OCI-LY3 (cell line): ENCODE results near the gene TMEM250.

Experiments
- H2AFZ ChIP-seq: fragments of 200-600, 300-600 bp; shearing (Covaris generic); 2 replicates; pipeline ENCODE4 v1.6.0; 2014; ENCODE audit warnings: antibody characterized with exemption, low read depth, low read length
- H3K27ac ChIP-seq: fragments of 200-600, 300-600 bp; sonication (generic); 2 replicates; pipeline ENCODE4 v1.5.1; 2014; ENCODE audit warnings: mild to moderate bottlenecking, low read length, moderate library complexity, mixed read lengths
- H3K27me3 ChIP-seq: fragments of 200-600, 300-600 bp; sonication (generic); 2 replicates; pipeline ENCODE4 v1.6.1; 2014; ENCODE audit warnings: low read depth, low read length, mixed read lengths
- H3K36me3 ChIP-seq: fragments of 200-600, 300-600 bp; sonication (generic); replicated peaks from 2 replicates; pipeline ENCODE3; 2014; ENCODE audit warnings: low read depth, low read length, mixed read lengths
- H3K4me1 ChIP-seq: fragments of 300-600, 200-600 bp; sonication (generic); 2 replicates; pipeline ENCODE4 v1.6.1; 2014; ENCODE audit warnings: low read length, mixed read lengths
- H3K4me2 ChIP-seq: fragments of 200-600, 300-600 bp; sonication (generic); 2 replicates; pipeline ENCODE4 v1.6.1; 2014; ENCODE audit warnings: low read length, mixed read lengths
- H3K4me3 ChIP-seq: fragments of 300-600, 200-600 bp; sonication (generic); 2 replicates; pipeline ENCODE4 v1.5.1; 2014; ENCODE audit warnings: antibody characterized with exemption, mild to moderate bottlenecking, low read length, moderate library complexity
- H3K79me2 ChIP-seq: fragments of 300-600, 200-600 bp; shearing (Covaris generic); 2 replicates; pipeline ENCODE4 v1.6.1; 2014; ENCODE audit warnings: mild to moderate bottlenecking, low read length, mixed read lengths
- H3K9ac ChIP-seq: fragments of 300-600, 200-600 bp; shearing (Covaris generic); 2 replicates; pipeline ENCODE4 v1.6.0; 2014; ENCODE audit warnings: mild to moderate bottlenecking, low read length, moderate library complexity
- H3K9me3 ChIP-seq: fragments of 200-600, 300-600 bp; shearing (Covaris generic); 2 replicates; pipeline ENCODE4 v1.6.1; 2014; ENCODE audit warnings: low read length, mixed read lengths; ENCODE audit not compliant: insufficient read depth
- H4K20me1 ChIP-seq: fragments of 200-600, 300-600 bp; sonication (generic); 2 replicates; pipeline ENCODE4 v1.6.1; 2016; ENCODE audit warnings: low read length, mixed read lengths; ENCODE audit not compliant: insufficient read depth
- CTCF ChIP-seq: fragments of 200-600, 300-600 bp; sonication (generic); IDR thresholded peaks from 2 replicates; pipeline ENCODE4 v1.5.1; 2014; ENCODE audit warnings: antibody characterized with exemption, low read length, low read depth
- EZH2phosphoT487 ChIP-seq: fragments of 200-600 bp; shearing (Covaris generic); IDR thresholded peaks from 2 replicates; pipeline ENCODE4 v1.6.1; 2018; ENCODE audit warnings: antibody characterized with exemption, mixed run types, low read depth

The TMEM250 gene

GRCh38 chr9:136131629-136132511, 13.2 kb upstream of the TMEM250 start:
- Histone ChIP-seq H3K9ac (no peak overlapping the region), H3K27me3 (peaks cover 11% of the 10 kb centered on the region; the same call in 1 of the 2 replicates), H3K4me3 (no peak overlapping the region), H3K79me2 (no peaks in the 10 kb centered on the region), H2AFZ (no peak overlapping the region), H3K27ac (no peak overlapping the region), H3K4me2 (no peak overlapping the region), H3K4me1 (no peaks in the 10 kb centered on the region), H4K20me1 (no peaks in the 10 kb centered on the region), H3K36me3 (no peaks in the 10 kb centered on the region), H3K9me3 (no peaks in the 10 kb centered on the region)
- TF ChIP-seq EZH2phosphoT487 (no peak), CTCF (no peak)

- TF ChIP-seq EZH2phosphoT487 (no peak), CTCF (no peak)
- H3K9ac ChIP-seq = no peak overlapping the region
- peaks cover 11% of the 10 kb centered on the region; the same call in 1 of the 2 replicates for H3K27me3 ChIP-seq
- H2AFZ ChIP-seq = no peak overlapping the region
- H3K4me3 ChIP-seq = no peak overlapping the region
- no peaks in the 10 kb centered on the region for H3K4me1 ChIP-seq
- no peak overlapping the region for H3K4me2 ChIP-seq
- H3K36me3 ChIP-seq = no peaks in the 10 kb centered on the region
- no peaks in the 10 kb centered on the region for H3K79me2 ChIP-seq
- H3K27ac ChIP-seq = no peak overlapping the region
- no peaks in the 10 kb centered on the region for H3K9me3 ChIP-seq
- no peaks in the 10 kb centered on the region for H4K20me1 ChIP-seq
Observed at GRCh38 chr9:136129176-136129575, 10.5 kb upstream of the TMEM250 start.

DNA sequence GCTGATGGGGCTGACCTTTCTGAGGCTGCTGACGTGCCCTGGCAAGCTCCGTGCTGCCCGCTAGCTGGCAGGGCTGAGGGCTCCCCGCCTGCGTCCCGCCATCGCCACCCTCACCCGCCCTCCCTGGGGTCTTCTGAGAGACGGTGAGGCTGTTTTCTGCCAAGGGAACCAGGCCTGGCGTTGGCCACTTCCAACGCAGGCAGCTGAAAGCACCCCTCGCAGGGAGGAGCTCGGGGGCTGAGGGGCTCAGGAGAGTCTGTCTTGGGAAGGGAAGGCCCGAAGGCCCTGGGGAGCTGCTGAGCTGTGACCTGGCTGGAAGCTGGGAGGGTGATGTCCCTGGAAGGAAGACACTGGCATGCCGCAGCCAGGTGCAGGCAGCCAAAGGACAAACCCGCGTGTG, 9.8 kb upstream of the TMEM250 start:
- TF ChIP-seq EZH2phosphoT487 (no peak), CTCF (no peak)

DNA sequence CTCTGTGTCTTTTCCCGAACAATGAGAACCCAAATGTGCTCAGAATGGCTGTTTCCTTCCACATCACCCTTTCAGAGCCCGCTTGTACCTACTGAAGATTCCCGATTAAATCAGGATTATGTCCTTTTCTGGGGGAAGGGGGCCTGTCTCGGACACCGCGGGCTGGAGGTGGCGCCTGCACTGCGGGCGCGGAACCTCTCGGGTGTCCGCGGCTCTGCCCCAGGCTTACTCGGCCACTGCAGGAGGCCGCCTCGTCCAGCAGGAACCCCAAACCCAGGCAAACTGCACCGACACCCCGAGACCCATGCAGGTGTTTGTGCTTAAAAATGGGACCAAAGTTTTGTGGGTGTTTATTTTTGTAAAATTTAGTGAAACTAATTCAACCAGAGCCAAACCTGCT, 8.6 kb upstream of the TMEM250 start:
- H4K20me1 ChIP-seq = no peaks in the 10 kb centered on the region
- H3K4me3 ChIP-seq = no peak overlapping the region
- H2AFZ ChIP-seq = no peak overlapping the region
- no peaks in the 10 kb centered on the region for H3K36me3 ChIP-seq
- no peaks in the 10 kb centered on the region for H3K79me2 ChIP-seq
- no peak overlapping the region for H3K4me2 ChIP-seq
- no peaks in the 10 kb centered on the region for H3K4me1 ChIP-seq
- no peaks in the 10 kb centered on the region for H3K9me3 ChIP-seq
- H3K27ac ChIP-seq = no peak overlapping the region
- peaks cover 11% of the 10 kb centered on the region; the same call in 1 of the 2 replicates for H3K27me3 ChIP-seq
- H3K9ac ChIP-seq = no peak overlapping the region
- no peak for TF ChIP-seq CTCF
- TF ChIP-seq EZH2phosphoT487 = no peak

More for the DNA sequence above, 9.8 kb upstream of the TMEM250 start:
- Histone ChIP-seq H3K27ac (no peak overlapping the region), H3K4me2 (no peak overlapping the region), H3K9me3 (no peaks in the 10 kb centered on the region), H3K4me3 (no peak overlapping the region), H3K36me3 (no peaks in the 10 kb centered on the region), H4K20me1 (no peaks in the 10 kb centered on the region), H3K27me3 (peaks cover 11% of the 10 kb centered on the region; the same call in 1 of the 2 replicates), H2AFZ (no peak overlapping the region), H3K4me1 (no peaks in the 10 kb centered on the region), H3K9ac (no peak overlapping the region), H3K79me2 (no peaks in the 10 kb centered on the region)
